Measurements from ENCODE around the gene MAP3K2.

DNA sequence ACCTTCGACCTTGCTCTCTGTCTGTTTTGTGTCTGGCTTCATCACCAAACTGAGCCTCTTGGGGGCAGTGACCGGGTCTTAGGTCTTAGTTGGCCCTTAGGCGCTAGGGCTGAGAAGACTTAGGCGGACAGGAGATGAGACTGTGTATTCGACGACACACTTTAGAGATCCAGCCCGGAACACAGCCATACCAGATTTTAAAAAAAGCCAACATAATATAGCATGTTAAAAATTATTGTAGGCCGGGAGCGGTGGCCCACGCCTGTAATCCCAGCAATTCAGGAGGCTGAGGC lies 21.0 kb upstream of the MAP3K2 start:
- TF ChIP-seq, protein P1, sequence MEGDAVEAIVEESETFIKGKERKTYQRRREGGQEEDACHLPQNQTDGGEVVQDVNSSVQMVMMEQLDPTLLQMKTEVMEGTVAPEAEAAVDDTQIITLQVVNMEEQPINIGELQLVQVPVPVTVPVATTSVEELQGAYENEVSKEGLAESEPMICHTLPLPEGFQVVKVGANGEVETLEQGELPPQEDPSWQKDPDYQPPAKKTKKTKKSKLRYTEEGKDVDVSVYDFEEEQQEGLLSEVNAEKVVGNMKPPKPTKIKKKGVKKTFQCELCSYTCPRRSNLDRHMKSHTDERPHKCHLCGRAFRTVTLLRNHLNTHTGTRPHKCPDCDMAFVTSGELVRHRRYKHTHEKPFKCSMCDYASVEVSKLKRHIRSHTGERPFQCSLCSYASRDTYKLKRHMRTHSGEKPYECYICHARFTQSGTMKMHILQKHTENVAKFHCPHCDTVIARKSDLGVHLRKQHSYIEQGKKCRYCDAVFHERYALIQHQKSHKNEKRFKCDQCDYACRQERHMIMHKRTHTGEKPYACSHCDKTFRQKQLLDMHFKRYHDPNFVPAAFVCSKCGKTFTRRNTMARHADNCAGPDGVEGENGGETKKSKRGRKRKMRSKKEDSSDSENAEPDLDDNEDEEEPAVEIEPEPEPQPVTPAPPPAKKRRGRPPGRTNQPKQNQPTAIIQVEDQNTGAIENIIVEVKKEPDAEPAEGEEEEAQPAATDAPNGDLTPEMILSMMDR (IDR thresholded peaks at IDR 0.05) = no peak
- no peak for TF ChIP-seq POLR2A (IDR thresholded peaks at IDR 0.05)

Data from thyroid gland (tissue), 4 donors.